ENCODE measurements around the gene TMEM150B. TPM values are rescaled to one million over a fixed set of nuclear protein-coding genes. Genes with fewer than 3 reads are reported as not detected.

The TMEM150B gene
- total and polyA plus RNA-seq, 9 of the 15 experiments (the other 6 are each of a cell fraction or from before 2014, with no cell fraction given) = 0.47 to 1.3 (median 0.74) TPM; not detected in 2

- peak; percentile 84 for FAIRE-seq
- in situ Hi-C loops (cut with MboI) (no loop called here), intact Hi-C loops (cut with micrococcal nuclease) (no loop called here)
- Histone ChIP-seq H3K4me2 (ENCODE audit: insufficient read depth, low read length) (peak overlapping the region; percentile 97), H3K9ac (ENCODE audit: insufficient read depth in 1 of 2, low read depth in 2 of 2, low read length in 2 of 2) (peak overlapping the region; percentile 97 to 99), H3K27ac (ENCODE audit: extremely low read depth, low read depth, low read length) (peak overlapping the region; percentile 97), H4K20me1 (replicated peaks; ENCODE audit: control insufficient read depth, insufficient read depth, low read length) (0 out of 2 replicates have a peak, but pooled peaks cover 6% of the 10 kb centered on the region), H3K4me1 (replicated peaks in 1 of 2; ENCODE audit: control insufficient read depth in 2 of 2, insufficient read depth in 2 of 2, low read length in 2 of 2) (peaks cover 7 to 65% of the 10 kb centered on the region in 2 experiments; a peak in 4 of 5 replicates), H3K4me3 (peak overlapping the region; percentile 92), H3K9me1 (ENCODE audit: control insufficient read depth, insufficient read depth, low read length) (no peaks in the 10 kb centered on the region), H2AFZ (ENCODE audit: low read depth, low read length) (no peak overlapping the region), H3K27me3 (ENCODE audit: control insufficient read depth in 2 of 2, insufficient read depth in 2 of 2, low read length in 2 of 2) (no peaks in the 10 kb centered on the region), H3K36me3 (ENCODE audit: control insufficient read depth, insufficient read depth, low read length) (peaks cover 42% of the 10 kb centered on the region; the same call in 2 of the 3 replicates), H3K9me3 (replicated peaks; ENCODE audit: control insufficient read depth, insufficient read depth, low read depth, low read length) (no peaks in the 10 kb centered on the region), H3K79me2 (ENCODE audit: control insufficient read depth, insufficient read depth, low read length) (peaks cover 24% of the 10 kb centered on the region)
- 0% methylated on average over 9 of the region's 15 CpGs for WGBS (ENCODE audit: insufficient coverage, low coverage, missing lambda C conversion rate)
- BruUV-seq (replicated peaks) = no TSS peak
- CTCF ChIA-PET (ENCODE audit: low intra/inter-chr PET ratio) = no interaction called here
- peak; percentile 64 for ATAC-seq
- POLR2A ChIA-PET = interaction anchor here (1.2 to 1.4 kb wide), 4 partner anchors 8 to 43 kb away, joined by 4 to 11 read pairs (median 6); partner anchors contain the start of gene TMEM238
- peak; percentile 94 to 95 (median 94) for DNase-seq (ENCODE audit: extremely low read depth in 1 of 4, low spot score in 3 of 4)
- TF ChIP-seq ZKSCAN1 (IDR thresholded peaks at IDR 0.05; ENCODE audit: low read depth, low read length) (no peak), KAT8 (IDR thresholded peaks at IDR 0.05; ENCODE audit: low read depth) (no peak), NR2C2 (CRISPR knock-in tag; IDR thresholded peaks at IDR 0.05) (no peak), NR2C2 (tag; IDR thresholded peaks at IDR 0.05) (peak; percentile 48; the same call in 1 of the 2 replicates), NKRF (IDR thresholded peaks at IDR 0.05; ENCODE audit: borderline replicate concordance) (0 out of 2 replicates have a peak, but pooled peaks have one; percentile 31), CTBP1 (IDR thresholded peaks at IDR 0.05; ENCODE audit: borderline replicate concordance) (no peak), MAFK (IDR thresholded peaks at IDR 0.05; ENCODE audit: low read length) (no peak), POLR2AphosphoS2 (IDR thresholded peaks at IDR 0.05; ENCODE audit: low read length) (no peak), TAF7 (tag; IDR thresholded peaks at IDR 0.05) (no peak), RBM17 (IDR thresholded peaks at IDR 0.05; ENCODE audit: borderline replicate concordance, low read depth, low read length) (no peak), HDAC6 (IDR thresholded peaks at IDR 0.05; ENCODE audit: low read depth, low read length) (no peak), RBM14 (IDR thresholded peaks at IDR 0.05; ENCODE audit: borderline replicate concordance, insufficient read depth, low read depth, low read length) (no peak)
- TF ChIP-seq, protein P1, sequence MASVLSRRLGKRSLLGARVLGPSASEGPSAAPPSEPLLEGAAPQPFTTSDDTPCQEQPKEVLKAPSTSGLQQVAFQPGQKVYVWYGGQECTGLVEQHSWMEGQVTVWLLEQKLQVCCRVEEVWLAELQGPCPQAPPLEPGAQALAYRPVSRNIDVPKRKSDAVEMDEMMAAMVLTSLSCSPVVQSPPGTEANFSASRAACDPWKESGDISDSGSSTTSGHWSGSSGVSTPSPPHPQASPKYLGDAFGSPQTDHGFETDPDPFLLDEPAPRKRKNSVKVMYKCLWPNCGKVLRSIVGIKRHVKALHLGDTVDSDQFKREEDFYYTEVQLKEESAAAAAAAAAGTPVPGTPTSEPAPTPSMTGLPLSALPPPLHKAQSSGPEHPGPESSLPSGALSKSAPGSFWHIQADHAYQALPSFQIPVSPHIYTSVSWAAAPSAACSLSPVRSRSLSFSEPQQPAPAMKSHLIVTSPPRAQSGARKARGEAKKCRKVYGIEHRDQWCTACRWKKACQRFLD (CRISPR knock-in tag; IDR thresholded peaks at IDR 0.05) = no peak
- TF ChIP-seq, protein P2, sequence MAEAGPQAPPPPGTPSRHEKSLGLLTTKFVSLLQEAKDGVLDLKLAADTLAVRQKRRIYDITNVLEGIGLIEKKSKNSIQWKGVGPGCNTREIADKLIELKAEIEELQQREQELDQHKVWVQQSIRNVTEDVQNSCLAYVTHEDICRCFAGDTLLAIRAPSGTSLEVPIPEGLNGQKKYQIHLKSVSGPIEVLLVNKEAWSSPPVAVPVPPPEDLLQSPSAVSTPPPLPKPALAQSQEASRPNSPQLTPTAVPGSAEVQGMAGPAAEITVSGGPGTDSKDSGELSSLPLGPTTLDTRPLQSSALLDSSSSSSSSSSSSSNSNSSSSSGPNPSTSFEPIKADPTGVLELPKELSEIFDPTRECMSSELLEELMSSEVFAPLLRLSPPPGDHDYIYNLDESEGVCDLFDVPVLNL (CRISPR knock-in tag; IDR thresholded peaks at IDR 0.05; ENCODE audit: low read depth) = peak; percentile 82
- TF ChIP-seq, protein P3, sequence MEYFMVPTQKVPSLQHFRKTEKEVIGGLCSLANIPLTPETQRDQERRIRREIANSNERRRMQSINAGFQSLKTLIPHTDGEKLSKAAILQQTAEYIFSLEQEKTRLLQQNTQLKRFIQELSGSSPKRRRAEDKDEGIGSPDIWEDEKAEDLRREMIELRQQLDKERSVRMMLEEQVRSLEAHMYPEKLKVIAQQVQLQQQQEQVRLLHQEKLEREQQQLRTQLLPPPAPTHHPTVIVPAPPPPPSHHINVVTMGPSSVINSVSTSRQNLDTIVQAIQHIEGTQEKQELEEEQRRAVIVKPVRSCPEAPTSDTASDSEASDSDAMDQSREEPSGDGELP (CRISPR knock-in tag; IDR thresholded peaks at IDR 0.05; ENCODE audit: borderline replicate concordance) = no peak
- TF ChIP-seq, protein P4, sequence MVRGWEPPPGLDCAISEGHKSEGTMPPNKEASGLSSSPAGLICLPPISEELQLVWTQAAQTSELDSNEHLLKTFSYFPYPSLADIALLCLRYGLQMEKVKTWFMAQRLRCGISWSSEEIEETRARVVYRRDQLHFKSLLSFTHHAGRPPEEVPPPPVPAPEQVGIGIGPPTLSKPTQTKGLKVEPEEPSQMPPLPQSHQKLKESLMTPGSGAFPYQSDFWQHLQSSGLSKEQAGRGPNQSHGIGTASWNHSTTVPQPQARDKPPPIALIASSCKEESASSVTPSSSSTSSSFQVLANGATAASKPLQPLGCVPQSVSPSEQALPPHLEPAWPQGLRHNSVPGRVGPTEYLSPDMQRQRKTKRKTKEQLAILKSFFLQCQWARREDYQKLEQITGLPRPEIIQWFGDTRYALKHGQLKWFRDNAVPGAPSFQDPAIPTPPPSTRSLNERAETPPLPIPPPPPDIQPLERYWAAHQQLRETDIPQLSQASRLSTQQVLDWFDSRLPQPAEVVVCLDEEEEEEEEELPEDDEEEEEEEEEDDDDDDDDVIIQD (CRISPR knock-in tag; IDR thresholded peaks at IDR 0.05) = no peak
Measured at GRCh38 chr19:55341171-55341588, 16.0 kb upstream of the TMEM150B start.

Data from K562 (cell line).